CD4-positive, alpha-beta T cell treated with Interleukin-17A for 4 hours (primary cell): ENCODE measurements around the gene PID1.

Experiments used
- DNase-seq: peaks from one replicate; pipeline ENCODE4 v3.0.0-alpha.2; 2020; ENCODE audit warnings: mixed read lengths

The PID1 gene

DNA sequence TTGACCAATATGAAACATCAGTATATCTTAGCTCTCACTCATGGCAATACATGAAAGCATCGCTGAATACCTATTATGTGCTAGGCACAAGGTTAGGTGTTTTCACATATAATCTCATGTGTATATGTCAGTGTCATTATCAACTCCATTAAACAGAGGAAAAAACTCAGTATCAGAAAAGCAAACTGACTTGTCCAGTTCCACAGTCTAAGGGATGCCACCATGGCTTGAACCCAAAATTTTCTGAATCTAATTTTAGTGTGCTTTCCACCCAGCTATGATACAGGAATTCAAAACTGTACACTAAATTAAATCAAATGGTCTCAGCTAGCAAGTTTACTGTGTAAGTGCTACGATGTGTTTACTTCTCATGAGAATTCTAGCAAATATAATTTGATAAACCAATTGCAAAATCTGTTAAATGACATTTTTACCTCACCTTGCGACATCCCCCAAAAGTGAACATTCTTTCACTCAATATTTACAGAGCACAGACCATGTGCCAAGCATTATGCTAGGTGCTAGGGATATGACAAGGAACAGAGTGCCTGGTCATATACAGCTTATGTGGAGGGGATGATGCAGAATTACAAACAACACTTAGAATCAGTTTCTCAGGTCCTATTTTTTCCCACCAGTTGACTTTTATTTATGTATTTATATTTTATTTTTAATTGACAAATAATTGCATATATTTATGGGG, 211.6 kb downstream of the PID1 start:
- no peak for DNase-seq

DNA sequence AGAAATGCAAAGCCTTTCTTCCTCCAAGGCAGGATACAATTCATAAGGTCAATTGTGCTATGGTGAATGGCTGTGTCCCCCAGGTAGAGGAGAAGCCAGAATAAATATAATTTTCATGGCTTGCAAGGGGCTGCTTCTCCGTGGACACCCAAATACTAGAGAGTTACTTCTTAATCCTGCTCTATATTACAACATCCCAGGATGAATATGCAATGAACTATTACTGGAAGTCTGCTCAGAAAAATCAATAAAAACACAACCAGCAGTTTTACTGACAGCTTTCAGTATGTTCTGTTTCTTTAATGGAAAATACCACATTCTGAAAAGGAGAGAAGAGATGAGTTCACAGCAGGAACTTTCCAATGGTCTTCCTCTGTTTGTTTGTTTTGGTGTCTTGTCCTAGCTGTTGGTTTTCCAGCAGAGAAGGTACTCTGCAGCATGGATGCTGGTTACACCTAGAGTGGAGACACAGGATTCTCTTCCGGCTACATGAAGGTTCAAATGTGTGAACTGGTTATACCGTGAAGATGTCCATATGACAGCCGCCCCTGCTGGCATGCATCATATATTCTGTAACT, 213.0 kb downstream of the PID1 start:
- DNase-seq: no peak

DNA sequence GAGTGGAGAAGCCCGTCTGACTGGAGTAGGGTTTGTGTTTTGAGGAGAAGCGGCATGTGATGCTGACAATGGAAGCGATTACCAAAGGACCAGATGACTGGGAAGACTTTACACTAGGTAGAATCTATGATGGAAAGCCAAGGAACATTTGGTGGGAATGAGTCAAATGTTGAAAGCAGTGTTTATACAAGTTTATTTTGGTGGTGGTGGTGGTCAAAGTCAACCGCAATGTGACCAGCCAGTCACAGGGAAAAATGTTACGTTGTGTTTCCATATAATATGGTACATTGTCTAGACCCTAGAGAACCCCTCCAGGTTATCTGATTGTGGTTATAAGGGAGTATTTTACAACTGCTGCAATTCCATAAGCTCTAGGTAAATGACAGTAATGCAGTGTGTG, 216.8 kb downstream of the PID1 start:
- DNase-seq: no peak

DNA sequence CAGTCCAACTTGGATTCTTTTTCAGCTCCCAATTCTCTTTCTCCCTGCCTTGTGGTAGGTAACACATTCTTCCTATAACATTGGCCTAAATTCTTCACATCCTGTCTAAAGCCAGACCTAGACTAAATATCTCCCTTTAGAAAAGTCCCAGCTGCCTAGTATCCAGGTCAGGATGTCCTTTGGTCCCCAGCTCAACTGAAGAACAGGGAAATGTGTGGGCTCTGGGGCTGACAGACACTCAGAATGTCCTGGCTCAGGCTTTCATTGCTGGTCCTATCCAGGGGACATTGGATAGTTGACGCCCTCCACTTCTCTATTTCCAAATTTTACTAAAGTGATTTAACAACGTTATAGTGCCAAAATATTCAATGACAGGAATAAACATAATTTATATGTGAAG, 219.3 kb downstream of the PID1 start:
- no peak for DNase-seq

DNA sequence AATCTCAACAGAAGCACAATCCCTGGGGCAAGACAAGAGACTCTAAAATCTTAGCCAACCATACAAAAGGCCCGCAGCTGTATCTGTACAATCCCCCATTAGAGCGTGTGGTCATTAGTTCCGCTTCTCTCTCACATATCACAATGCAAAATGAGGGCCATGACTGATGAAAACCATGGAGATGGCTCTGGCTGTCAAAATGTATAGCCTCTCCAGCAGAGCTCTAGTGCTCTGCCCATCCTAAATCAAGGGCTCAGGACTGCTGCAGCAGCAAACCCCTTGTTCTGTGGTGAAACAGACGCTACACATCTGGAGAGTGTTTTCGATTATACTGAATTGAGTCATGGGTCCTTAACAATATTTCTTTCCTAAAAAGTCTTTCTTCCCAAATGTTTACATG, 221.0 kb downstream of the PID1 start:
- DNase-seq: no peak

DNA sequence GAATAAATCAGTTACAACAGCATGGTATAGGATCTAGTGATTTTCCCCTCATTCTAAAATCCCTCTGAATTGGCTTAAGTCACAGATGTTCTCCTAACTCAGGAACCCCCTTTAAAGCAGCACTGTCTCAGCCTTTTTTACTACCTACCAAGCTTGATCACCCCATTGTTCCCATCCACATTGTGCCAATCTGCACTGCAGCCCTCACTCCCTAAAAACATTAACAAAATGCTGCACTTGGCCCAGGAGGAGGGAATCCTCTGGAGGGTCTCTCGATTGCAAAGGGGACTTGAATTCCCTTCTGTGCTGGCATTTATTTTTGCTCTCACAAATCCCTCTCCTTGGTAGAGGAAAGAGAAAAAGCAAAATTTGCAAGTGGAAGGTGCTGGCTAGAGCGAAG, 223.0 kb downstream of the PID1 start:
- DNase-seq: no peak

DNA sequence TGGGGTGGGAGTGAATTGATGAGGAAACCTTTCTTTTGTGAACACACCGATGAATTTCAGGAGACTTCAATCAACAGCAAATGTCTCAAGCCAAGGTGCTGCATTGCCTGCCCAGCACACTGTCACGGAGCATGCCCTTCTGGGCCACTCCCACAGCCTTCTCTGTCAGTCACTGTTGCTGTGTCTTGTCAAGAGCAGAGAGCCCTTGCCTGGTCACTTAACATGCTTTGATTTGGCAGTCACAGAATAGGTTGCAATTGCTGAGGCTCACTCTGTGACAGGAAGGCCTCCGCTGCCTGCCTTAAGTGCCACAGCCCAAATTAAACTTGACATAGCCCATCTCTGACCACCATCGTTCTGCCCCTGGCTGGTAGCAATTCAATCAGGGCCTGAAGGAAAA, 225.4 kb downstream of the PID1 start:
- DNase-seq: no peak

DNA sequence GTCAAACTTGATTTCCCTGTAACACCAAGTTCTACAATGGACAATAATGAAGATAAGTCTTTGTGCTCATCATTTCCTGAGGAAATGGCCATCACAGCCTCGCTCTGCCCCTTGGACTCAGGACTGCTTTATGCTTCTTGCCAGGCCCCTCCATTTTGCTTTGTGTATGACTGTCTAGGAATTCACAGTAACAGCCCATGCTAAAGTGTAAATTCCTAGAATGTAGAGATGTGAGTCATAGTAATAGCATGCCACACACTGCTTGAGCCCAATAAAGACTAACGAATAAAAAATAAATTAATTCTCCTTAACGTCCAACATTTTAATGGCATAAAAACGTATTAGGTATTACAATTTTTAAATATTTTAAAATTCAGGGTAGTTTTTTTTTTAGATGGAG, 226.5 kb downstream of the PID1 start:
- DNase-seq: no peak

DNA sequence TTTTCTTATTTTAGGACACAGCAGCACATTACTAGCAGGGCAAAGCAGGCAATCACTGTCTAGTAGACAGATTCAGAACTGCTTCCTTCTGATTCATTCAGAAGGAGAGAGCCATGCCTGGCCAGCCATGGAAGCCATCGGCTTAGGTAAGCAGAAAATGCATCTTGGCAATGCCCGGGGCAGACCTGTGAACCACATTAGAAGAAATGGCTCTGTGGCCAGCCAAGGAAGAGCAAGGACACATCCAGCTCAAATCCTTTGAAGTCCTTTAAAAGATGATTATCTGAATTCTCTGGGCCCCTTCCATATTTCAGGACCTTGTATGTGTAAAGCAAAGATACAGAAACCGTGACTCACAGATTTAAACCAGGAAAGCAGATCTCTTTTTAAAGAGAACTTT, 227.4 kb downstream of the PID1 start:
- DNase-seq: no peak

DNA sequence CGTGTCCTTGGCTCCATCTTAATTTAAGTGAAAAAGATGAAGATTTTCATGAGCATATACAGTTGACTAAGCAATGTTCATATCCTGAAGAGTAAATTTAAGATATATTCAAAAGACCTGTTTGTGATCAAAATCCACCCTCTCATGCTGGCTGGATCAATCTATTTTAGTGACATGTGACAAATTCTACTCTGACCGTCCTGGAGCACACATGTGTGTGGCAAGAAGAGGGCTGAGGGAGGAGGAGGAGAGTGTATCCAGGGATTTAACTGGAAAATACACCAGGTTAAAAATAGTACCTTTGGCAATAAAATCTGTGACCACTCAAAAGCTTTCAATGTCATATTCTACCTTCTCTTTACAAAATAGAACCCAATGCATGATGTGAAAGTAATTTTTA, 228.7 kb downstream of the PID1 start:
- DNase-seq: no peak

DNA sequence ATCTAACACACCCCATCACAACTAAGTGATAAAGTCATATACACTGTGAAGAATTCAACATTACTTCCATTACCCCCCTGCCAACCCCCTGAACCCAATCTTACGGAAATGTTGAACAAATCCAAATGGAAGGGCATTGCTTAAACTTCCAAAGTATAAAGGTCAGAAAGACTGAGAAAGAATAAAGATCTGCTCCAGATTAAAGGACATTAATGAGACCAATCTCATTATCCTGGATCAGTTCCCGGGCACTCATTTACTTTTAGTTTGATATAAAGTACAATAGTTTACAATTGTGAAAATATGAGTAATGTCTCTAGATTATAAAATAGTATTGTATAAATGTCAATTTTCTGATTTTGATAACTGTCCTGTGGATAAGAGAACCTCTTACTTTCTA, 229.4 kb downstream of the PID1 start:
- DNase-seq: no peak

DNA sequence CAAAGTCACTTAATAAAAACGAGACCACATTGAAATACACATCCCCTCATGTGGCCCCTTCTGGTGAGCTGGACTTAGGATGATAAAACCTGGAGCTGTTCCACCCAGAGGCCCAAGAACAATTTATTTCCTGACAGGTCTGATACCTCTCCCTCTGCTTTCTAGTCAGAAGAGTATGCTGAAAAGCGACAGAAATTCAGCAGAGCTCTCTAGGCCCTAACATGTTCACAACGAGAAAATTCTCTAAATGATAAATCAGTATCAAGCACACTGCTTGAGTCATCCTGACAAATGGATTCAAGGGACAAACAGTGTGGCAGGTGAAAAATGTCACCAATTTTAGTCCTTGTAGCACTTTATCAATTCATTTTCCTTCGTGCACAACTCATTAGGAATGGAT, 233.5 kb downstream of the PID1 start:
- DNase-seq: no peak

DNA sequence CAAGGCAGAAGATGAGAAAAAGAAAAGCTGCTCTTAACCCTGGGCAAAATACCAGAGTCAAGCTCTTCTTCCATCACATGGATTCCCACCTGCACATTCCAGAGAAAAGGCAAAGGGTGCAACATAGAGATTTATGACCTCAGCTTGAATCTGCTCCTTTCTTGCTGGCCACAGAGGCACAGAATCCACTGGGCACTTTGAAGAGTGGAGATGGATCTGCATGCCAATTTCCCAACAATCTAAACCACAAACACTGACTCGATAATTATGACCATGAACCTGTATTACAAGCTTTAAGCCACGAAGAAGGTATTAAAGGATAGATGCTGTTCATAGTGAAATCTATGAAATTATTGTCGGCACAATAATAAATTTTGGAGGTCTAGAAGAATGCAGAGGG, 237.3 kb downstream of the PID1 start:
- DNase-seq: no peak

DNA sequence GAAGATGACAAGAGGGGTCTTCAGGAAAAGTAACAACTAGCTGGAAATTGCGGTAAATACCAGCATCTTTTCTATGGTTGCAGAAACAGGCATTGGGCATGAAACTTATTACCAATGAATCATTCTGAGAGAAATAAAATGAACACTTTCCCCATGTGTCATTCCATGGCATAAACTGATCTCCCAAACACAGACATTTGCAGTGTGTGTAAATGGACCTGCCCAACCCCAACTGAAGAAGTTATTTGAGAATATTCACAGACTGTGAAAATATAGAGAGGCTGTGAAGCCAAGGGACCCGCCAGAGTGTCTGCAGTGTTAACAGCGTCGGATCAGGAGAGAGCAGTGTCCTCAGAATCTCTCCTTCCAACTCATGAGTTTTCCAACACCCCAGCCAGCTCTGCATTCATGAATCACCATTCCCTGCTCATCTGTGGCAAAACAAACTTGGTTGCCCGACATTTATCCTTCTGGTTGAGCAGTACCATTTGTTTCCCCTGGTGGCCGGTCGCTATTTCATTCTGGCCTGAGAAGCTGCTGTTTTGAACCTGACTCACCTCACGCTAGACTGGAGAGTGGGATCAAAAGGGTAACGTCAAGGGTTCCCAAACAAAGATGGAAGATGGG, 238.4 kb downstream of the PID1 start:
- DNase-seq: no peak

DNA sequence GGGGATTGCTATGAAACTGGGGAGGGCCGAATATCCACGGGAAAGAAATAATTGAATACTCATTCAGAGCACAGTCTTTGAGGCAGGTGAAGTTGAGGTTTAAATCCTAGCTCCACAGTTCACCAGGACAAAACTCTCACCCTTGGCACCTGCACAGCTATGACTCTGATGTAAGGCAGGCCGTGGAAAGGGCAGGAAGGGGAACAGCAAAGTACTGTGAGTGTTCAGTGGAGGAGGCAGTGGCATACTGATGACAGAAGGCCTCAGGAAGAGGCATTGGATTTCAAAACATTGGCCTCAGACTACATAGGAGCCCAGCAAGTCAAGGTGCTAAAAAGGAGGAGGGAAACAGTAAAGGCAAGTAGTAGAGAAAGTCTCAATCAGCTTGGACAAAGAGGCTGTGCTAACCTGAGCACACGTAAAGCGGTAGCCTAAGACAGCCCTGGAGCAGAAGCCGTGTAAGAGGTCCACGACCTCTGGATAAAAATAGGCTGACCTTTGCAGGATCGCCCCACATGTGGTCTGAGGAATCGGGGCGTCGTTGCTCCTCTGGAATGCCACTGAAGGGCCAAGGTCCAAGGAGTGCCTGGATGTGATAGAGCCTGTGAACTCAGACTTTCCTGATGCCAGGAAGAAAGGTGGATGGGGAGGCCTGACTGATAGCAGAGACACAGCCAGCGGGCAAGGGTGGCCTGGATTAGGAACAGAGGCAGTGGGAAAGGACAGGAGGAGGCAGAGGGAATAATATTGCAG, 243.6 kb downstream of the PID1 start:
- DNase-seq: no peak

DNA sequence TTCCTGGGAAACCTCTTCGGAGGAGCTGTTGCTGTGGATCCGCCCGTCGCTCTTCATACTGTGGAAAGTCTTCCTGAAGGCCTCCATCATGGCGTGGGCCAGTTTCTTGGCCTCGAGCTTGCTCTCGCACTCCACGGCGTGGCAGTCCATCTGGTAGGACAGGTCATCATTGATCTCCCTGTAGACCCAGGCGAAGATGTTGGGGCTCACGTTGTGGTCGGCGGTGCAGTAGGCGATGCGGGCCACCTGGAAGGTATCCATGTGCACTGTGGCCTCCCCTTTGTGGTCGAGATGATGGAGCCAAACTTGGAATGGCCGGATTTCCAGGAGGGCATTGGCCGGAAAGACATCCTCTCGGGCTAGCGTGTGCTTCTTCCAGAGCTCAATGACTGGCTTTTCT, 245.4 kb downstream of the PID1 start:
- DNase-seq: no peak

DNA sequence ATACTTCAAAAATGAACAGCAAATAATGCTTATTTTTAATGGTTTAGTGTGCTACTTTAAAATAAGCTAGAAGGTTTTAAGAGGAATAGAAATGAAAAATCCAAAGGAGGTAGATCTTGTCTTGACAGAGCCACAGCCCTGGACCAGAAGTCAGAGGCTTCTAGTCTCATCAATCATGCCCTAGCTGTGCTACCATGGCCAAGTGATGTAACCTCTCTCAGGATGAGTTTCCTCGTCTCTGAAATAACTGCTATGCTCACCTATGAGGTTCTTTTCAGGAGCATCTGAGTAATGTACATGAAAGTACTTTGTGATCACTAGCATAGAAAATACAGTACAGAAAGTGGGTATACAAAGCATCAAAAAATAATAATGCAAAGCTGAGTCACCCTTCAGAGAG, 248.4 kb downstream of the PID1 start:
- no peak for DNase-seq

DNA sequence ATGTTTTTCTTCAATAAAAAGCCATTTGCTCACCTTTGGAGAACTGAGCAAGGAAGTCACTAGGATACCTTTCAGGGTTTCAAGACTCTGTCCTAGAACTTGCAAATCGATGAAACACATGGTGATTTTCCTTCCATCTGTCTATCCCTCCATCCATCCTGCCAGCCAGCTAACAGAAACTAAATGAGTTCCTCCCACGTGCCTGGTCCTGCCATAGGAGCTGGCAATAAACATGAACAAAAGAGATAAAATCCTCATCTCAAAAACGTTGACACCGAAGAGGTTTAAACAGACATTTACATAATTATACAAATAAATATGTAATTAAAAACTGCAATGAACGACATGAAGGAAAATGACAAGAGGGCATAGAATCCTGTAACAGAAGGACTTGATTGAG, 249.0 kb downstream of the PID1 start:
- DNase-seq: no peak

DNA sequence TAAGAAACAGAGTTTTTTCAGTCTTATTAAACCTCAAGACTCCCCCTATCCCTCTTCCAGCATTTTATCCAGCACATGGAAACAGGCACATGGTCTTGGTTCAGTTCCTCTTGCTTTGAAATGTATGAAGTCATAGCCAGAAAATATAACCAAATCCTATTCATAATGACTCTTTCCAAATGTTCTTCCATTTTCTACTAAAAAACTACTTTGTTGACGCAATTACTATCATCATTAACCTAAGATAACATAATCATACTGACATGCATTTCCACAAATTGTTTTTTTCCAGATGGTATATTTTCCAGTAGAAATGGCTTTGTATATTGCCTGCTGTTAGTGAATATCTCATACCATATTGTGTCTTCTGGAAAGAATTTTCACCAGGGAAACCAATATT, 261.3 kb downstream of the PID1 start:
- DNase-seq: no peak

DNA sequence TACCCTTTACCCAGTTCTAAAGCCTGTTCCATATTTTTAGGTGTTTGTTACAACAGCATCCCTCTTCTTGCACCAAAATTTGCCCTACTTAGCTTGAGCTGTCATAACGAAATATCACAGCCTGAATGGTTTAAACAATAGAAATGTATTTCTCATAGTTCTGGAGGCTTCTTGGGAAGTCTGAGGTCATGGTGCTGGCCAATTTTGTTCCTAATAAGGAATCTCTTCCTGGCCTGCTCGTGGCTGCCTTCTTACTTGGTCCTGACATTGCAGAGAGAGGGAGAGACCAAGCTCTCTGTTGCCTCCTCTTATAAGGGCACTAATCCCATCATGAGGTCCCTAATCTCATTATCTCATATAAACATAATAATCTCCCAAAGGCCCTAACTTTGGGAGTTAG, 267.8 kb downstream of the PID1 start:
- no peak for DNase-seq

DNA sequence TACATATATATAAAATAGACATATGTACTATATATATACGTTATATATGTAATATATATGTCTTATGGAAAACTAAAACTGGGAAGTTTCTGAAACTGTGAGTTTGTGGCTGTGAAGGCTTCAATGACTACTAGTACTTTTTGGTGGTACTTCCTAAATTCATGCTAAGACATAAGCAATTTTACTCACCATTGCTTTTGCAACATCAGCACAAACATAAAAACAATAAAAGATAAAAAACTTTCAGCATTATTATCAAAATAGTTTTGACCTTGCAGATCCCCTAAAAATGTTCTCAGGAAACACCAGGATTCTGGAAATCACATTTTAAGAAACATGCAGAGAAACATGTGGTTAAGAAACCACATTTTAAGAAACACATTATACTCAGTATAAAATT, 269.9 kb downstream of the PID1 start:
- DNase-seq: no peak

DNA sequence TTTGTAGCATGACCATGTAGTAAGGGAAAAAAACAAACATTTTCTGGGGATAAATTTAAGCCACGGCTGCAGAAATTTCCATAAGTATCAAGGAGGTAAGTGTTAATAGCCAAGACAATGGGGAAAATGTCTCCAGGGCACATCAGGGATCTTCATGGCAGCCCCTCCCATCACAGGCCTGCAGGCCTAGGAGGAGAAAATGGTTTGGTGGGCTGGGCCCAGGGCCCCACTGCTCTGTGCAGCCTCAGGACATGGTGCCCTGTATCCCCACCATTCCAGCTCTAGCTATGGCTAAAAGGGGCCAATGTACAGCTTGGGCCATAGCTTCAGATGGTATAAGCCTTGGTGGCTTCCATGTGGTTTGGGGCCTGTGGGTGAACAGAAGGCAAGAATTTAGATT, 271.8 kb downstream of the PID1 start:
- no peak for DNase-seq

DNA sequence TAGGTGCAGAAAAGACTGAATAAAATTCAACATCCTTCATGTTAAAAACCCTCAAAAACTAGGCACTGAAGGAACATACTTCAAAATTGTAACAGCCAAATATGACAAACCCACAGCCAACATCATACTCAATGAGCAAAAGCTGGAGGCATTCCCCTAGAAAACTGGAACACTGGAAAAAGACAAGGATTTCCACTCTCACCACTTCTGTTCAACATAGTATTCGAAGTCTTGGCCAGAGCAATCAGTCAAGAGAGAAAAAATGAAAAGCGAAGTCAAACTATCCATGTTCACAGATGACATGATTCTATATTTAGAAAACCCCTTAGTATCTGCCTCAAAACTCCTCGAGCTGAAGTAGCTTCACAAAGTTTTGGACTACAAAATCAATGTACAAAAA, 282.3 kb downstream of the PID1 start:
- no peak for DNase-seq
